OCI-LY7 (cell line): ENCODE data around the gene CHRNA5. TPM values are rescaled to one million over a fixed set of nuclear protein-coding genes. Genes with fewer than 3 reads are reported as not detected.
A peak's percentile ranks its signal among the peaks of the same experiment; 100 is the strongest.

ENCODE experiments used
- BruUV-seq: library from RNA; stranded (reverse); fragments of 400-500 nt; replicated peaks from 2 replicates; lab custom pipeline; 2021; lab: Mats Ljungman, UMichigan
- CTCF ChIA-PET: fragments of 300-600 bp; sonication (Branson Sonifier 250); formaldehyde crosslinking; loops from one replicate; lab custom pipeline; 2022; ENCODE audit warnings: antibody characterized with exemption; ENCODE audit not compliant: unreplicated experiment; lab: Charles Lee
- POLR2A ChIA-PET: fragments of 300-600 bp; sonication (Branson Sonifier 250); formaldehyde crosslinking; loops from one replicate; lab custom pipeline; 2022; ENCODE audit warnings: antibody characterized with exemption; lab: Charles Lee
- DNase-seq: peaks from one replicate; pipeline ENCODE4 v3.0.0-alpha.2; 2015; ENCODE audit warnings: low spot score
- H2AFZ ChIP-seq: fragments of 200-600 bp; sonication (generic), shearing (Covaris generic); 2 replicates; pipeline ENCODE4 v1.6.1; 2014; ENCODE audit warnings: mild to moderate bottlenecking, antibody characterized with exemption, low read length, moderate library complexity
- H3K27ac ChIP-seq: fragments of 200-600 bp; sonication (generic); 2 replicates; pipeline ENCODE4 v1.5.1; 2014; ENCODE audit warnings: mixed run types, low read depth, mild to moderate bottlenecking, moderate library complexity, low read length, inconsistent platforms; ENCODE audit not compliant: poor library complexity, severe bottlenecking
- H3K36me3 ChIP-seq: fragments of 200-600 bp; sonication (generic); 2 replicates; pipeline ENCODE4 v1.6.1; 2014; ENCODE audit warnings: mild to moderate bottlenecking, antibody characterized with exemption, low read length, moderate library complexity, mixed read lengths; ENCODE audit not compliant: insufficient read depth
- H3K4me1 ChIP-seq: fragments of 200-600 bp; sonication (generic); 2 replicates; pipeline ENCODE4 v1.5.1; 2014; ENCODE audit warnings: mild to moderate bottlenecking, low read length; ENCODE audit not compliant: insufficient read depth, poor library complexity, severe bottlenecking
- H3K4me2 ChIP-seq: fragments of 200-600 bp; sonication (generic); 2 replicates; pipeline ENCODE4 v1.6.1; 2014; ENCODE audit warnings: mild to moderate bottlenecking, low read length
- H3K4me3 ChIP-seq: fragments of 200-600 bp; sonication (generic); 2 replicates; pipeline ENCODE4 v1.5.1; 2014; ENCODE audit warnings: mild to moderate bottlenecking, low read depth, low read length; ENCODE audit not compliant: poor library complexity, severe bottlenecking
- H3K79me2 ChIP-seq: fragments of 200-600 bp; sonication (generic); 2 replicates; pipeline ENCODE4 v1.6.1; 2016; ENCODE audit warnings: low read depth, mild to moderate bottlenecking, low read length, moderate library complexity, mixed read lengths; ENCODE audit not compliant: insufficient read depth
- H3K9me2 ChIP-seq: fragments of 200-600 bp; sonication (generic); 2 replicates; pipeline ENCODE4 v1.6.1; 2016; ENCODE audit warnings: mild to moderate bottlenecking, low read length, mixed read lengths; ENCODE audit not compliant: insufficient read depth
- H3K9me3 ChIP-seq: fragments of 200-600 bp; sonication (generic); 2 replicates; pipeline ENCODE4 v1.6.1; 2014; ENCODE audit warnings: mild to moderate bottlenecking, mixed run types, low read length, mixed read lengths
- H4K20me1 ChIP-seq: fragments of 200-600 bp; sonication (generic); 2 replicates; pipeline ENCODE4 v1.6.1; 2014; ENCODE audit warnings: mild to moderate bottlenecking, antibody characterized with exemption, low read length, moderate library complexity, mixed read lengths; ENCODE audit not compliant: insufficient read depth
- EZH2phosphoT487 ChIP-seq: fragments of 200-600 bp; sonication (generic); IDR thresholded peaks from 2 replicates; pipeline ENCODE4 v1.6.1; 2018; ENCODE audit warnings: low read depth, borderline replicate concordance, mild to moderate bottlenecking, mixed run types, antibody characterized with exemption, low read length, moderate library complexity, mixed read lengths
- intact Hi-C: fragments of 100-400 bp; cut with micrococcal nuclease; formaldehyde crosslinking; loops from one replicate; pipeline ENCODE4 v1.10.0; 2022; ENCODE audit not compliant: unreplicated experiment
- total RNA-seq, 2 experiments: library from RNA; depleted of rRNA in 1 of 2; stranded (reverse); fragments of >200 nt in 1 of 2; shearing (Covaris generic) in 1 of 2; gene quantifications; 2 replicates each; pipeline ENCODE4 v1.2.3, GENCODE V29; 2014 to 2022
- TF ChIP-seq, protein P1 (sequence below): fragments of 200-600 bp; sonication (generic); conservative IDR thresholded peaks from 2 replicates; pipeline ENCODE4 v1.5.1; 2014; ENCODE audit warnings: mild to moderate bottlenecking, antibody characterized with exemption, low read length, moderate library complexity, mixed read lengths

The CHRNA5 gene
- total RNA-seq, 2 experiments from 2014 or later: 2.8 to 9.1 TPM

DNA sequence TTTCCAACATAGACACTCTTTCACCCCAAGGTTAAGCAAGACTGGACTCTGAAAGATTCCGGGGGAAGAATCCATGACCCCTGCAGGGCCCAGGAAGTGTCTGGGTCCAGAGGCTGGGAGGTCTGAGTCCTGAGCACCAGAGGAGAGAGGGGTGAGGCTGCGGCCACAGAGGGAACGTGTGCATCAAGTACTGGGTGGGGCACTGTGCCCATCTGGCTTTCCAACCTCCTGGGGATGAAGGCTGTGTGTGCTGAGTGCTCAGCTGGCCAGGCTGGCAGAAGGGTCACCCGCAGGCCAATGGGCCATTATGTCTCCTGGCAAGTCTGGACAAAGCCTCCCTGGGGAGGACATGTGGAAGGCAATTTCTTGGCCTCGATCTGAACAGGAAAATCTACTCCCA, 52.2 kb downstream of the CHRNA5 start:
- no peak for DNase-seq
- intact Hi-C loops: loop anchor here (5.0 kb wide), 1 partner anchor 310 kb away; no protein-coding TSS in a partner anchor
- BruUV-seq: no TSS peak
- POLR2A ChIA-PET: no interaction called here
- TF ChIP-seq, protein P1, sequence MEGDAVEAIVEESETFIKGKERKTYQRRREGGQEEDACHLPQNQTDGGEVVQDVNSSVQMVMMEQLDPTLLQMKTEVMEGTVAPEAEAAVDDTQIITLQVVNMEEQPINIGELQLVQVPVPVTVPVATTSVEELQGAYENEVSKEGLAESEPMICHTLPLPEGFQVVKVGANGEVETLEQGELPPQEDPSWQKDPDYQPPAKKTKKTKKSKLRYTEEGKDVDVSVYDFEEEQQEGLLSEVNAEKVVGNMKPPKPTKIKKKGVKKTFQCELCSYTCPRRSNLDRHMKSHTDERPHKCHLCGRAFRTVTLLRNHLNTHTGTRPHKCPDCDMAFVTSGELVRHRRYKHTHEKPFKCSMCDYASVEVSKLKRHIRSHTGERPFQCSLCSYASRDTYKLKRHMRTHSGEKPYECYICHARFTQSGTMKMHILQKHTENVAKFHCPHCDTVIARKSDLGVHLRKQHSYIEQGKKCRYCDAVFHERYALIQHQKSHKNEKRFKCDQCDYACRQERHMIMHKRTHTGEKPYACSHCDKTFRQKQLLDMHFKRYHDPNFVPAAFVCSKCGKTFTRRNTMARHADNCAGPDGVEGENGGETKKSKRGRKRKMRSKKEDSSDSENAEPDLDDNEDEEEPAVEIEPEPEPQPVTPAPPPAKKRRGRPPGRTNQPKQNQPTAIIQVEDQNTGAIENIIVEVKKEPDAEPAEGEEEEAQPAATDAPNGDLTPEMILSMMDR: no peak
- TF ChIP-seq EZH2phosphoT487: no peak
- Histone ChIP-seq H3K9me2 (no peaks in the 10 kb centered on the region), H3K4me3 (no peak overlapping the region), H3K27ac (no peak overlapping the region), H3K4me2 (no peak overlapping the region), H3K79me2 (no peaks in the 10 kb centered on the region), H3K36me3 (no peaks in the 10 kb centered on the region), H2AFZ (no peak overlapping the region), H3K9me3 (no peaks in the 10 kb centered on the region), H3K4me1 (no peaks in the 10 kb centered on the region), H4K20me1 (no peaks in the 10 kb centered on the region)
- CTCF ChIA-PET: no interaction called here

DNA sequence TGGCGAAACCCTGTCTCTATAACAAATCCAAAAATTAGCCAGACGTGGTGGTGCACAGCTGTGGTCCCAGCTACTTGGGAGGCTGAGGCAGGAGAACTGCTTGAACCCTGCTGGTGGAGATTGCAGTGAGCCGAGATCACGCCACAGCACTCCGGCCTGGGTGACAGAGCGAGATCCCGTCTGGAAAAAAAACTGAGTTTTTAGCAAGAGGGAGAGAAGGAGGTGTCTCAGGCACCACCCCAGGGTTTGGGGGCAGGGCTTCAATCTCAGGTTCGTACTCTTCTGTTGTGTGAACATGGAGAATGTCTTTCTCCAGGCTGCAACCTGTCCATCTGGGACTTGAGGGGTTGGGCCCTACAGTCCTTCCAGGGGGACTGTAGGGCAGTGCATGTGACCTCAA, 52.7 kb downstream of the CHRNA5 start:
- H4K20me1 ChIP-seq: no peaks in the 10 kb centered on the region
- no peak overlapping the region for H3K4me2 ChIP-seq
- H3K4me1 ChIP-seq: no peaks in the 10 kb centered on the region
- no peak for TF ChIP-seq EZH2phosphoT487
- TF ChIP-seq, protein P1: no peak
- H3K9me3 ChIP-seq: no peaks in the 10 kb centered on the region
- H3K27ac ChIP-seq: no peak overlapping the region
- H3K36me3 ChIP-seq: no peaks in the 10 kb centered on the region
- BruUV-seq: no TSS peak
- DNase-seq: no peak
- CTCF ChIA-PET: no interaction called here
- no peaks in the 10 kb centered on the region for H3K79me2 ChIP-seq
- H3K4me3 ChIP-seq: no peak overlapping the region
- no peak overlapping the region for H2AFZ ChIP-seq
- intact Hi-C loops: loop anchor here (1.0 to 5.0 kb wide), 3 partner anchors 91 to 311 kb away; no protein-coding TSS in a partner anchor
- no peaks in the 10 kb centered on the region for H3K9me2 ChIP-seq
- POLR2A ChIA-PET: no interaction called here

DNA sequence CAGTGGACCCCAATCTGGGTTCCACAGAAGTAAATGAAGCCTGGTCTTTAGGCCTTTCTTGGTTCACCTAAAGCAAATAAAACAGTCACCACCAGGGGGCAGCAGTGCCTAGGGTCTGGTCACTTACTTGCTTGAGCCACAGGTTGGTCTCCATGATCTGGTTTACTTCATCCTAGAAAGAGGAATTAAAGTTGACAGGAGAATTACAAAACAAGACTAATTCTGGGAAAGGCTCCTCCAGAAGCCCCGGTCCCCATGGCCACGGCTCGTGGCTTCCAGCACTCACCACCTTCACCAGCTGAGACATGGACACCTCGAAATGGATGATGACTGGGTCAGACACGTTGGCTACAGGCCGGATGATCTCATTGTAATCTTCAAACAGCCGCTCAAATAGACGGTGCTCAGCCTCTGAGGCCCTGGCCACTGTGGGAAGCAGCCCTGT, 53.2 kb downstream of the CHRNA5 start:
- ChIA-PET CTCF (no interaction called here), POLR2A (no interaction called here)
- H3K4me1 ChIP-seq: no peaks in the 10 kb centered on the region
- no TSS peak for BruUV-seq
- no peak overlapping the region for H3K4me3 ChIP-seq
- H2AFZ ChIP-seq: no peak overlapping the region
- H3K9me2 ChIP-seq: no peaks in the 10 kb centered on the region
- no peak overlapping the region for H3K27ac ChIP-seq
- H4K20me1 ChIP-seq: no peaks in the 10 kb centered on the region
- intact Hi-C loops: loop anchor here (1.0 to 5.0 kb wide), 3 partner anchors 91 to 311 kb away; no protein-coding TSS in a partner anchor
- no peaks in the 10 kb centered on the region for H3K79me2 ChIP-seq
- H3K36me3 ChIP-seq: no peaks in the 10 kb centered on the region
- H3K4me2 ChIP-seq: no peak overlapping the region
- TF ChIP-seq, protein P1: peak; percentile 96
- no peak for TF ChIP-seq EZH2phosphoT487
- DNase-seq: peak; percentile 83
- H3K9me3 ChIP-seq: no peaks in the 10 kb centered on the region
